ENCODE data around the gene DROSHA.
"Not testable (repeated sequence)": the region's sequence is repeated elsewhere in the genome, so short reads cannot be mapped to it uniquely, and the experiment has no call there.

Gene DROSHA

GRCh38 chr5:31372124-31372523, 159.8 kb downstream of the DROSHA start:
- DNase-seq: no peak

- DNase-seq: no peak
Observed at GRCh38 chr5:31366941-31367340, 165.0 kb downstream of the DROSHA start.

GRCh38 chr5:31365776-31366175, 166.1 kb downstream of the DROSHA start:
- DNase-seq: no peak

GRCh38 chr5:31364881-31365636, 166.8 kb downstream of the DROSHA start:
- DNase-seq: no peak

- peak; percentile 40 for DNase-seq
Observed at GRCh38 chr5:31362931-31363568, 168.8 kb downstream of the DROSHA start.

GRCh38 chr5:31362529-31362900, 169.4 kb downstream of the DROSHA start:
- DNase-seq: no peak

- DNase-seq: not testable (repeated sequence)
Observed at GRCh38 chr5:31361704-31362528, 170.0 kb downstream of the DROSHA start.

GRCh38 chr5:31361234-31361633, 170.7 kb downstream of the DROSHA start:
- DNase-seq: no peak

GRCh38 chr5:31359839-31360238, 172.1 kb downstream of the DROSHA start:
- no peak for DNase-seq

GRCh38 chr5:31357038-31357437, 174.9 kb downstream of the DROSHA start:
- no peak for DNase-seq

- no peak for DNase-seq
Observed at GRCh38 chr5:31355337-31355736, 176.6 kb downstream of the DROSHA start.

Measured in GF-D8 (cell line).